Activated CD8-positive, alpha-beta memory T cell treated with anti-CD3 and anti-CD28 coated beads, Interleukin-2, amount 50 U/mL, for 1 hour (primary cell): Measurements from ENCODE around the gene KAT14.
"Not testable (repeated sequence)": the region's sequence is repeated elsewhere in the genome, so short reads cannot be mapped to it uniquely, and the experiment has no call there.

Experiments used
- DNase-seq: peaks from one replicate; pipeline ENCODE4 v3.0.0-alpha.2; 2020; ENCODE audit errors: extremely low read depth

Gene KAT14

GRCh38 chr20:18224968-18225568 is 87.4 kb downstream of the KAT14 start:
- no peak for DNase-seq

- no peak for DNase-seq
Measured at GRCh38 chr20:18225632-18226031, 88.0 kb downstream of the KAT14 start.

- DNase-seq = not testable (repeated sequence)
Measured at GRCh38 chr20:18226741-18227140, 89.1 kb downstream of the KAT14 start.

GRCh38 chr20:18233408-18233943 is 95.8 kb downstream of the KAT14 start:
- no peak for DNase-seq
